Tibial nerve (tissue), 4 donors: ENCODE measurements around the gene S100A5. TPM values are rescaled to one million over a fixed set of nuclear protein-coding genes. Genes with fewer than 3 reads are reported as not detected.

Experiments
- DNase-seq, 2 donors: peaks; one replicate each; pipeline ENCODE4 v3.0.0-alpha.2; 2019; ENCODE audit warnings: low spot score in 2 of 2
- H3K27ac ChIP-seq, 4 donors: fragments of 200-600 bp; sonication (generic) in 3 of 4; one replicate each; pipeline ENCODE4 v1.5.1; 2017 to 2019; ENCODE audit warnings: mild to moderate bottlenecking in 1 of 4
- H3K27me3 ChIP-seq, 2 donors: fragments of 200-600 bp; sonication (generic) in 1 of 2; one replicate each; pipeline versions ENCODE4 v1.5.1 to v1.6.0; 2017 to 2019
- H3K36me3 ChIP-seq, 3 donors: fragments of 200-600 bp; sonication (generic); one replicate each; pipeline ENCODE4 v1.5.1; 2018 to 2019
- H3K4me1 ChIP-seq, 4 donors: fragments of 200-600 bp; sonication (generic) in 3 of 4; one replicate each; pipeline ENCODE4 v1.5.1; 2017 to 2019
- H3K4me3 ChIP-seq, 4 donors: fragments of 200-600 bp; sonication (generic) in 3 of 4; one replicate each; pipeline ENCODE4 v1.5.1; 2017 to 2019; ENCODE audit warnings: mild to moderate bottlenecking in 1 of 4, moderate library complexity in 1 of 4
- H3K9me3 ChIP-seq, 4 donors: fragments of 200-600 bp; sonication (generic) in 3 of 4; one replicate each; pipeline ENCODE4 v1.5.1; 2017 to 2019
- EP300 ChIP-seq, 2 donors: sonication (generic); formaldehyde crosslinking; IDR thresholded peaks; one replicate each; pipeline ENCODE4 v1.6.1; 2017; ENCODE audit warnings: antibody characterized with exemption in 2 of 2, mild to moderate bottlenecking in 1 of 2
- POLR2A ChIP-seq, 2 donors: fragments of 450-650 bp; IDR thresholded peaks; one replicate each; pipeline ENCODE4 v1.6.1; 2017; ENCODE audit warnings: antibody characterized with exemption in 2 of 2, mild to moderate bottlenecking in 2 of 2, moderate library complexity in 2 of 2
- WGBS, 2 donors: methylation state at CpG; one replicate each; pipeline ENCODE4 v1.1.5; 2018; 5-methylcytosine and 5-hydroxymethylcytosine counted together
- total RNA-seq, 4 donors: library from RNA; depleted of rRNA; stranded (reverse); fragments of >200 nt; gene quantifications; one replicate each; pipeline ENCODE4 v1.1.0, GENCODE V29; 2016
- TF ChIP-seq, protein P1 (sequence below), 5 experiments: fragments of 200-600 bp in 3 of 5; fragments of 450-650 bp in 2 of 5; sonication (generic) in 3 of 5; IDR thresholded peaks; one replicate each; pipeline ENCODE4 v1.5.1; 2016 to 2019; ENCODE audit warnings: antibody characterized with exemption in 5 of 5, mild to moderate bottlenecking in 3 of 5, moderate library complexity in 2 of 5

Gene S100A5
- total RNA-seq, 4 donors from 2014 or later = not detected

DNA sequence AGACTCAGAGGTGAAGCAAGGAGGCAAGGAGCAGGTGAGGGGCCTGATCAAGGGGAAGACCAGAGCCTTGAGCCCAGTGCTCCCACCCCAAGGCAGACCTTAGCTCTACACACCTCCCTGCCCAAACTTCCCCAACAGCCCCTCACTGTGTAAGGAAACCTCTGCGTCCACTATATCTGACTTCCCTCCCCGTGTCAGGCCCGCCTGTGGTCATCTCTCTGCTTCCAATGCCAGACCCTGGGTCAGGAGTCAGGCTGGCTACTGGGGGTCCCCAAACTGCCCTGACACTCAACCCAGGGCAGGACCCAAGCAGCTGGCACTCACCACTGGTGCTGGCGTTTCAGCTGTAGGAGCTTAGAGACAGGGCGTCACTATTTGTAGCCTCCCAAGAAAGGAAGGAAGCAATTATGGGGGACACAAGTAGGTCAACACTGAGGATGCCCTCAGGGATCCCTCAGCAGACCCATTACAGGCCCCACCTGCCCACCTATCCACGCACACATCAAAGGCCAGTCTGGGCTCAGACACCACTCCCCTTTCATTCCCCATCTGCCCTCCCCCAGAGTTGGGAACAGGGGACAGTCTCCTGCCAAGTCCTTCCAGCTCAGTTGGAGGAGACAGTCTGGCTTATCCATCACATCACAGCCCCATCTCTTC lies 9.1 kb upstream of the S100A5 start:
- DNase-seq = no peak
- Histone ChIP-seq H3K27me3 (no peaks in the 10 kb centered on the region), H3K4me1 (peaks cover 0 to 65% (median 41%) of the 10 kb centered on the region in 4 donors), H3K27ac (peak overlapping the region in 3 of 4 donors; percentile 38 to 70 (median 68)), H3K4me3 (no peak overlapping the region), H3K36me3 (no peaks in the 10 kb centered on the region), H3K9me3 (no peaks in the 10 kb centered on the region)
- 75 to 79% methylated on average over 6 of the region's 6 CpGs for WGBS, 2 donors
- TF ChIP-seq POLR2A (IDR thresholded peaks at IDR 0.05) (no peak), EP300 (IDR thresholded peaks at IDR 0.05) (no peak)
- TF ChIP-seq, protein P1, sequence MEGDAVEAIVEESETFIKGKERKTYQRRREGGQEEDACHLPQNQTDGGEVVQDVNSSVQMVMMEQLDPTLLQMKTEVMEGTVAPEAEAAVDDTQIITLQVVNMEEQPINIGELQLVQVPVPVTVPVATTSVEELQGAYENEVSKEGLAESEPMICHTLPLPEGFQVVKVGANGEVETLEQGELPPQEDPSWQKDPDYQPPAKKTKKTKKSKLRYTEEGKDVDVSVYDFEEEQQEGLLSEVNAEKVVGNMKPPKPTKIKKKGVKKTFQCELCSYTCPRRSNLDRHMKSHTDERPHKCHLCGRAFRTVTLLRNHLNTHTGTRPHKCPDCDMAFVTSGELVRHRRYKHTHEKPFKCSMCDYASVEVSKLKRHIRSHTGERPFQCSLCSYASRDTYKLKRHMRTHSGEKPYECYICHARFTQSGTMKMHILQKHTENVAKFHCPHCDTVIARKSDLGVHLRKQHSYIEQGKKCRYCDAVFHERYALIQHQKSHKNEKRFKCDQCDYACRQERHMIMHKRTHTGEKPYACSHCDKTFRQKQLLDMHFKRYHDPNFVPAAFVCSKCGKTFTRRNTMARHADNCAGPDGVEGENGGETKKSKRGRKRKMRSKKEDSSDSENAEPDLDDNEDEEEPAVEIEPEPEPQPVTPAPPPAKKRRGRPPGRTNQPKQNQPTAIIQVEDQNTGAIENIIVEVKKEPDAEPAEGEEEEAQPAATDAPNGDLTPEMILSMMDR (IDR thresholded peaks at IDR 0.05) = no peak

DNA sequence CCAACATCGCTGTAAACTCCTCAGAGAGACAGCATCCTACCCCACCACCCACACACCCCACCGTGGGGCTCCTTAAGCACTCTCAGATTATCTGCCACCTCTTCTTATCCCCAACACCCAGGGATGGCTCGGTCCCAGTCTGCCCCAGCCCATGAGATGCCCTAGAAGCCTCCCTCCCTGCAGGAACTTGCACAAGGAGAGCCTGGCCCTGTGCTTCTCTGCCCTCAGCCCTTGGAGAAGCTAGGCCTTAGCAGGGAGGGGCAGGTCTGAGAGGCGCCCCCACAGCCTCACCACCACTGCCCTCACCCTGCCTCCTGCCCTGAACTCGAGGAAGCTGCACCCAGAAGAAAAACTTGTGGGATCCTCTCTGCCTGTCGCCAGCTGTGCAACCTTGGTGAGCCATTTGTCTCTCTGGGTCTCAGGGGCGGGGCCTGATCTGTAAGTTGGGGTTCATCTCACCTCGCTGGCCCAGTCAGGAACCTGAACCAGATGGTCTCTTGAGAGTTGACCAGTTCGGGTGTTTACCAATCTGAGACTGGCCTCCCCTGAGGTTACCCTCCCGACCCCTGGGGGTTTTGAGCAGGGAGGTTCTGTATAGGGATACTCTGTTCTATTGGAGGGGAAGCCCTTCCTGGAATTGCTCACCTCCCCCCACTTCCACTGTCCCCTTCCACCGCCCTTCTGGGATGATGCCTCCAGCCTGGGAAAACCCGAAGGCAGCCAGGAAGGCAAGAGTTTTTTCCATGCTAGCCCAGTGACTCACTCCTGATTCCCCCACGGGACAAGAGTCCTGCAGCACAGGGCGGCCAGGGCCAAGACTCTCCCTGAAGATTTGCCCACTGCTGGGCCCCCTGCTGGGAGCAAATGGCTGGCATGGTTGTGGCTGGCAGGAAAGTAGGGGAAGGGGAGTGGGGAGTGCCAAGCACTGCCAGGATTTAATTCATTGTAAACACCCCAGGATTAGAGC lies 8.3 kb upstream of the S100A5 start, which contains the start of gene S100A3:
Gene S100A3, minus strand, starts transcription at position 537 of the 967 bp plus-strand sequence. CDS start 773 bp downstream, outside the sequence.
- WGBS, 2 donors = 51 to 54% methylated on average over 13 to 14 of the region's 14 CpGs
- peak within 1 kb of the TSS in 3 of 4 donors; percentile 38 to 97 (median 70) for H3K27ac ChIP-seq
- peak; percentile 55 to 67 for DNase-seq

DNA sequence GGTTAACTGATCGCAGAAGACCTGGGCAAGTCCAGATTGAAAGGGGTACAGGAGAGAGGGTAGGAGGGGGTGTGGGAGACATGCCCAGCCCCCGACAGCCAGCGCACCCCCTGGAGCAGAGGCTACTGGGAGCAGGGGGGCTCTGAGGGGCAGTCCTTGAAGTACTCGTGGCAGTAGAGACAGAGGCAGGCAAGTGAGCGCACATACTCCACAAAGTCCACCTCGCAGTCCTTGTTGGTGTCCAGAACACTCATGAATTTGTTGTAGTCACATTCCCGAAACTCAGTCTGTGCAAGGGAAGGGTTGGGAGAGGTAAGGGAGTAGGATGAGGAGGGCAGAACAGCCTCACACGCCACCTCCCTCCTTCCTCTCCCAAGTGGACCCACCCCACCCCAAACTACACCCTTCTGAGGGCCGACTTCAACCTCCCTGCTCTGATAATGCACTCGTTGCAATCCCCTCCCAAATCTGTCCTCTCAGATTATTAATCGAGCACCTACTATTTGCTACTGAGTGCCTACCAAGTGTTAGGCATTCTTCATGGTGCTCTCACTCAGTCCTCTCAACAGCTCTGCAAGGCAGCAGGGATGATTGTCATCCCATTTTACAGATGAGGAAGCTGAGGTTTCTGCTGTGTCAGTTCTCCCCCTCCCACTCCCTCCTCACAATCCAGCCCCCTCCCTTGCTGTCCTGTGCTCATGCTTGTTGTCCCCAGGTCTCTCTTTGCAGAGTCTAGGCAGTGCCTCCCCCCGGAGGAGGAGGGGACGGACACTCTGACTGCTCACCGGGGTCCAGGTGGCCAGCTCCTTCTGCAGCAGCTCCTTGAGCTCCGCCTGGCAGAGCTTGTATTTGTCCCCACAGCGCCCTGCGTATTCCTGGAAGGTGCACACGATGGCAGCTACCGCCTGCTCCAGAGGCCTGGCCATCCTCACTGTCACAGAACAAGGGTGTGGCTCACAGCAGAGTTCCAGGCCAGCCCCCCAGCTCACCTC lies 7.1 kb upstream of the S100A5 start:
- peaks cover 0 to 75% (median 60%) of the 10 kb centered on the region in 4 donors for H3K4me1 ChIP-seq
- H3K9me3 ChIP-seq = no peaks in the 10 kb centered on the region
- no peak for DNase-seq
- H3K4me3 ChIP-seq = no peak overlapping the region
- 74 to 82% methylated on average over 19 of the region's 19 CpGs for WGBS, 2 donors
- TF ChIP-seq EP300 (IDR thresholded peaks at IDR 0.05) = no peak
- no peak for TF ChIP-seq POLR2A (IDR thresholded peaks at IDR 0.05)
- TF ChIP-seq, protein P1 (IDR thresholded peaks at IDR 0.05) = no peak
- H3K27me3 ChIP-seq = no peaks in the 10 kb centered on the region
- H3K27ac ChIP-seq = peak overlapping the region in 3 of 4 donors; percentile 76 to 97 (median 88)
- no peaks in the 10 kb centered on the region for H3K36me3 ChIP-seq

More for the DNA sequence above, 8.3 kb upstream of the S100A5 start, which contains the start of gene S100A3:
- H3K4me3 ChIP-seq = no peak within 1 kb of the TSS
- H3K27me3 ChIP-seq = no peaks in the 10 kb centered on the region
- no peaks in the 10 kb centered on the region for H3K36me3 ChIP-seq
- peaks cover 0 to 69% (median 50%) of the 10 kb centered on the region in 4 donors for H3K4me1 ChIP-seq
- H3K9me3 ChIP-seq = no peaks in the 10 kb centered on the region
- TF ChIP-seq EP300 (IDR thresholded peaks at IDR 0.05) = peak; percentile 40 to 69
- no peak for TF ChIP-seq POLR2A (IDR thresholded peaks at IDR 0.05)
- TF ChIP-seq, protein P1 (IDR thresholded peaks at IDR 0.05) = no peak

DNA sequence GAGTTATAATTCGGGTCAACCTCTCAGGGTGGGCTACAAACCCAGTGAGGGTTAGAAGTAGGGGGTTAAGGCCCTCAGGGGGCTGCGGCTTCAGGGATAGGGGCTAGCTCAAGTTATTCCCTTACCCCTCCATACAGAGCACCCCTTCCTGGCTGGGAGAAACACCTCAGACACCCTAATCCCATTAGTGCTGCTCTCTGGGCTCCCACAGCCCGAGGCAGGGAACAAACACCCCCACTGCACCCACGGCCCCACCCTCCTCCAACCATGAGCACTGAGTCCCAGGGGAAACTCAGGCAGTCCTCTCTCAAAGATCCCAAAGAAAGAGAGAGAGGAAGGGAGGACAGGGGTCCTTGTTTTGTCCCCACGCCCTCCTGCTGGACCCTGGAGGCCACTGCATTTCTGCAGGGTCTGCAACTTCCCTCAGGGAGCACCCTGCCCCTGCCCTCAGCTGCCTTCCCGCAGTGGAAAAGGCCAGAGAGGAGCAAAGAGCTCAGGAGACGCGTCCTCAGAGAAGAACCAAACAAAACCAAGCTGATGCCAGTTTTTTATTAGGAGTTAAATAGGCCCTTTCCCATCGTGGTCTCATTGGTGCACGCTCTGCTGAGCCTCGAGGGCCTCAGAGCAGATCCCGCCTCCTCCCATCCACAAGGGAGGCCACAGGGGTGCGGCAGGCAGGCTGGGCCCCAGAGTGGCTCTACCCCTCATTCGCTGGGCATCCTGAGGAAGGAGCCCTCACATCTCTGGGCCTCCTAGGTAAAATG lies 6.2 kb upstream of the S100A5 start:
- peak overlapping the region; percentile 63 to 97 (median 82) for H3K27ac ChIP-seq
- 58 to 62% methylated on average over 9 to 14 of the region's 14 CpGs for WGBS, 2 donors
- H3K4me1 ChIP-seq = peaks cover 0 to 84% (median 65%) of the 10 kb centered on the region in 4 donors
- H3K9me3 ChIP-seq = no peaks in the 10 kb centered on the region
- peak overlapping the region in 1 of 4 donors; percentile 47 for H3K4me3 ChIP-seq
- no peak for TF ChIP-seq POLR2A (IDR thresholded peaks at IDR 0.05)
- TF ChIP-seq, protein P1 (IDR thresholded peaks at IDR 0.05) = no peak
- TF ChIP-seq EP300 (IDR thresholded peaks at IDR 0.05) = no peak
- no peaks in the 10 kb centered on the region for H3K36me3 ChIP-seq
- H3K27me3 ChIP-seq = no peaks in the 10 kb centered on the region
- DNase-seq = no peak
